GM19099 (cell line): ENCODE measurements around the gene ZFAND2A.

ENCODE experiments used
- POLR2A ChIP-seq: IDR thresholded peaks from 3 replicates; pipeline ENCODE4 v1.6.1; 2011; ENCODE audit warnings: low read depth; ENCODE audit not compliant: insufficient read length; ENCODE audit errors: extremely low read depth

ZFAND2A gene

GRCh38 chr7:1158203-1159126 is 1.5 kb downstream of the ZFAND2A start:
- no peak for TF ChIP-seq POLR2A

DNA sequence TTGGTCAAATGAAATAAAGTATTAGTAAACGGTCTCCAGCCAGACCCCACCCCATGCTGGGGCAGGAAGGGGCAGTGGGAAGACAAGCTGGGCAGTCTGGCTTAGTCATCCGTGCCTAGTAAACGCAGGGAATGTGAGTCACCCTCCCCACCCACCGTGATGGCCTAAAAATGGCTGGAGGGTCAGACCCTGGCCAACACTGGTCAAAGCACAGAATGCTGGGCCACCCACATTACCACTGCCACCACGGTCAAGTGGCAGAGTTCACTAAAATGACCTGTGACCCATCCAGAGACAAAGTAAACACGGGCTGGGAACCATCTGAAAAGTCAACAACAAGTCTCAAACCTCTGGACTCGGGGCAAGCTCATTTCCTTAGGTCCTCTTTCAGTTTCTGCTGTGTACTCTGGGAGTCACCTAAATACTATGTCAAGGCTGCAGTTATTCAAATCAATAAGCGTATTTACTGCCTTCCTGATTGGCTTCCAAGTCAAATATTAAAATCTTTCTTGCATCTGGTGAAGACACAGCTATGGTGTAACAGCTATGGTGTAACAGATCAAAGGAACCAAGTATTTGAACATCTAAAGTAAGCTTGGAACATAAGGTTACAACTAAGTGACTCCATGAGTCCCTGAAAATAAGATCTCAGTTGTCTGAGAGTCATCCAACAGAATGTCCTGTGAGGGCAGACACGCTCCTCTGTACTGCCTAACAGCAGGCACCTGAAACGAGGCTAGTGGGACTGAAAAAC is 3.0 kb downstream of the ZFAND2A start:
- no peak for TF ChIP-seq POLR2A

DNA sequence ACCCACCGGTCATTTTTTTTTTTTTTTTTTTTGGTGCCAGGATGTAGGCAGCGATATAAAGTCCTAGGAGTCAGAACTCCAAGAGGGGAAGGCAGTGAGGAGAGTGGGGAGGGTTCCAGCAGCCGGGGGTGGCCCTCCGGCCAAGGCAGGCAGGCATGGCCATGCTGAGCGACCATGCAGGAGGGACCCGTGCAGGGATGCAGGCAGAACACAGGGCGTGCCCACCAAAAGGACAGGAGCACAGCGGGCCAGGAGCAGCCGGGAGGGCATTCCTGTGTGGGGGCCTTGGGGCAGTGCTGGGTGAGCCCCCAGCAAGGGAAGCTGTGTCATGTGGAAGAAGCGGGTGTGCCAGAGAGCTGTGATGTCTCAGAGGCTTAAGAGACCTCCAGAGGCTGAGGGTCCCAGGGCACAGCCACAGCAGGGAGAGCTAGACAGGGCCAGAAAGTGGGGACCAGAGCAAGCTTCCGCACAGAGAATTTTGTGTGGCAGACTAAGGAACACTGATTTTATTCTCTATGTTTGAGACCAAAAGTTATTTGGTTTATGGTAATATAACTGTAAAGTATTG is 5.7 kb downstream of the ZFAND2A start:
- no peak for TF ChIP-seq POLR2A

GRCh38 chr7:1152492-1152891 is 7.5 kb downstream of the ZFAND2A start:
- no peak for TF ChIP-seq POLR2A

DNA sequence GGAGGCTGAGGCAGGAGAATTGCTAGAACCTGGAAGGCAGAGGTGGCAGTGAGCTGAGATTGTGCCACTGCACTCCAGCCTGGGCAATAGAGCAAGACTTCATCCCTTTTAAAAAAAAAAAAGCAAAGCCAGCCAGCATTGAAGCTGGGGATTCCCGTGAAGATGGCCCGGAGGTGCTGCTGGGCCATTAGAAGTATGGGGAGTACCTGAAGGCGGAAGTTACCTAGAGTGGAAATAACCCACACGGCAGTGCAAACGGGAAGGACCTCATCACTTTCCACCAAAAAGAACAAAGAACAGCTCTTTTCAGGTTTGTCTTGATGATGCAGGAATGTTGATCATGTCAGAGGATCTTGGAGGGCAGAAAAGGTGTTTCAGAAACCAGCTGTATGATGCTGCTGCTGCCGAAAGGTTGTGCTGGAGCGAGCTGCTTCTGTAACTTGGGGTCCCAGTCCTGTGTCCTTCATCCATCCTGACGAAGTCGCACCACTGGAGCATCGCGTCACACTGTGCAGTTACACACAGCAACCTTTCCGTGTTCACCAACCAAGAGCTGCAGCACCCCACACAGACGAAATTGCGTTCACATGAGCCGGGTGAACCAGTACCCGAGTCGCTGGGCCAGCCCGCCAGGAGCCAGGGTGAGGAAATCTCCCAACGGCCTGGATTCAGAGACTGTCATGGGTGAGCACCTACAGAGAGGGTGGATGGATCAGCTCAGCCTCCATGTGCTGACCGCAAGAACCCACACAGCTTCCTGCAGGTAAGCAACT is 8.2 kb downstream of the ZFAND2A start:
- no peak for TF ChIP-seq POLR2A

DNA sequence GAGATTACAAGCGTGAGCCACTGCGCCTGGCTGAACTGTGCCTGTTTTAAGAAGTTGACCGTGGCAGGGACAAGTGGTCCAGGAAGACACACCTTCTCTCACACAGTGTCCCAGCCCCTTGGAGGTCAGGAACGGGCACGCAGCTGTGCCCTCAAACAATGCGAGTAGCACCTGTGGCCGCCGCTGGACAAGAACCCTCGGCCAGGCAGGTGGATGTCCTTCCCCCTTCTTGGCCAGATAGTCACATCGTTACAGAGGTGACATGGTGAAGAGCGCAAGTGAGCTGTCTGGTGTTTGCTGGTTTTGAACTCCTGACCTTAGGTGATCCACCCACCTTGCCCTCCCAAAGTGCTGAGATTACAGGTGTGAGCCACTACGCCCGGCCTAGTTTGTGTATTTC is 8.8 kb downstream of the ZFAND2A start:
- no peak for TF ChIP-seq POLR2A

DNA sequence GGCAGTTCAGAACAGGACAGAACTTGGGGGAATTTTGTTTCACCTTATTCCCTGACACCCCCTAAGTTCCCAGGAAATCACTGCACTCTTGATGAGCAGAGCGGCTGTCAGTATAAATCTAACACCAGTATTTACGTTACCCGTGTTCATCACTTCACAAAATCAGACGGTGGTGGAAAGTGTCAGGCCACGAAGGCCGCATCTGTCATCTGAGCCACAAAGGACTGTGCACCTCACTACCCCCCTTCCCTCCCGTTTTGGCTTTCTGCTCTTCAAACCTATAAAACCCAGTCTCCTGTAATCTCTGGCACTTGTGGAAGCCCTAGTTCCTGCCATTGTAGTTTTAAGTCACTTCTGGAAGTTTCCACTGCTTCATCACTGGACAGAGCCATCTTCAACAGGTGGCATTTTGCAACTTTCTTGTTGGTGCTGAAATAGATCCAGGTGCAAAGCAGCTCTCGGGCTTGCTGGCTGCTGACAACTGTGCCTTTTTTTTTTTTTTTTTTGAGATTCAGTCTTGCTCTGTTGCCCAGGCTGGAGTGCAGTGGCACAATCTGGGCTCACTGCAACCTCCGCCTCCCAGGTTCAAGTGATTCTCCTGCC is 9.5 kb downstream of the ZFAND2A start:
- TF ChIP-seq POLR2A = no peak

DNA sequence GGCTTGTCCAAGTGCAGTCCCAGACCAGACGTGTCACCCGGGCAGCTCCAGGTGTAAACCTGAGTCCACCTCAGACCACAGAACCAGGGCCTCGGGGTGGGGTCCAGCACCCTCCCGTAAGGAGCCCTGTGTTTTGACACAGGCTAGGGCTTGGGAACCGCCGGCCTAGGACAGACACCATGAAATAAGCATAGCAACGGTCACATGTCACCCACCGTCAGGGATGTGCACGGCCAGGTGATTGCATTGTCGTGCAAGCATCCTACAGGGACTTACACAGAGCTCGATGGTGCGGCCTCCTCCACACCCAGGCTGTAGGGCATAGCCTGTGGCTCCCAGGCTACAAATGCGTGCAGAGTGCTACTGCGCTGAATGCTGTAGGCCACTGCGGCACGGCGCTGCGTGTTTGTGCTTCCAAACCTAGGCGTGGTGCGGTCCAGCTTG is 10.6 kb downstream of the ZFAND2A start:
- no peak for TF ChIP-seq POLR2A

- no peak for TF ChIP-seq POLR2A
These were observed 15.7 kb downstream of the ZFAND2A start for GRCh38 chr7:1144269-1144771.

- TF ChIP-seq POLR2A = no peak
These were observed 17.9 kb downstream of the ZFAND2A start for GRCh38 chr7:1142051-1142635.

DNA sequence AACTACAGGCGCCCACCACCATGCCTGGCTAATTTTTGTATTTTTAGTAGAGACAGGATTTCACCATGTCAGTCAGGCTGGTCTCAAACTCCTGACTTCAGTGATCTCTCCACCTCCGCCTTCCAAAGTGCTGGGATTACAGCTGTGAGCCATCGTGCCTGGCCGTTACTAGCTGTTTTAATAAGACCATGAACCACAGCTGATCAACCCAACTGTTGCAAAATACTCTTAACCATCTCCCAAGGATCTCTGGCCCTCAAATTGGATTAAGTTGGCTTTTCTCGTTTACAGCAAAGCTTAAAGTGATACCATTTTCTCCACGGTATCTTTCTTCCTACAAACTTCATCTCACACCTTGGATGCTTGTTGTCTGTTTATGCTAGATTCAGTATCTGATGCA is 18.3 kb downstream of the ZFAND2A start:
- TF ChIP-seq POLR2A = no peak

GRCh38 chr7:1140476-1141104 is 19.4 kb downstream of the ZFAND2A start:
- TF ChIP-seq POLR2A = no peak

DNA sequence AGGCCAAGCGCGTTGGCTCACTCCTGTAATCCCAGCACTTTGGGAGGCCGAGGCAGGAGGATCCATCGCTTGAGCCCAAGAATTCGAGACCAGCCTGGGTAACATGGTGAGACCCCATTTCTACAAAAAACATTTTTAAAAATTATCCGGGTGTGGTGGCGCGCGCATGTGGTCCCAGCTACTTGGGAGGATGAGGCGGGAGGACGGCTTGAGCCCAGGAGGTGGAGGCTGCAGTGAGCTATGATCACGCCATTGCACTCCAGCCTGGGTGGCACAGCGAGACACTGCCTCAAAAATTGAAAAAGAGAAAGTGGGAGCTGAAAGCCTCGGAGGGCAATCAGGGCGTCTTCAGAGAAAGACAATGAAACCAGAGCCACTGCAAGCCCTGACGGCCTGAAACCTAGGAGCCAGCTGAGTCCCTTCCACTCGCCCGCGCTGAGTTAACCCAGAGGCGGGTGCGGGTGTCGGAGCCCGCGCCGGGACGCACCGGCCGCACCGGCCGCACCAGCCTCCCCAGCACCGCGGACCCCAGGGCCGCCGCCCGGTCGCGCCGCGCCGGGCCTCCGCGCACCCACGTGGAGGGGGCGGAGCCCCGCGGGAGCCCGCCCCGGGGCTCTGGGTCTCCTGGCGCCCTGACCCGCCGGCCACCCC is 22.4 kb downstream of the ZFAND2A start:
- TF ChIP-seq POLR2A = peak; percentile 32

GRCh38 chr7:1136841-1137516 is 23.0 kb downstream of the ZFAND2A start:
- no peak for TF ChIP-seq POLR2A
